Activated CD4-positive, alpha-beta memory T cell treated with anti-CD3 and anti-CD28 coated beads, Interleukin-2, amount 10 ng/mL, durations not matched to agents 7 days and 5 days (primary cell): ENCODE measurements around the gene DRGX. TPM values are rescaled to one million over a fixed set of nuclear protein-coding genes. Genes with fewer than 3 reads are reported as not detected.

ENCODE experiments used
- CTCF ChIA-PET: fragments of 350-600 bp; sonication (Branson Sonifier 250); formaldehyde crosslinking; loops from one replicate; lab custom pipeline; 2021; ENCODE audit warnings: antibody characterized with exemption, inconsistent platforms; lab: Charles Lee
- POLR2A ChIA-PET: fragments of 350-600 bp; sonication (Branson Sonifier 250); formaldehyde crosslinking; loops from one replicate; lab custom pipeline; 2021; ENCODE audit warnings: antibody characterized with exemption; lab: Charles Lee
- DNase-seq: peaks from one replicate; pipeline ENCODE4 v3.0.0-alpha.2; 2020
- H3K27ac Mint-ChIP-seq: one replicate; pipeline ENCODE4 v1.8.0; 2021; ENCODE audit warnings: mild to moderate bottlenecking, mixed read lengths
- H3K27me3 Mint-ChIP-seq: one replicate; pipeline ENCODE4 v1.8.0; 2021; ENCODE audit warnings: mixed read lengths
- H3K36me3 Mint-ChIP-seq: one replicate; pipeline ENCODE4 v1.8.0; 2021; ENCODE audit warnings: low read depth, mixed read lengths
- H3K4me1 Mint-ChIP-seq: one replicate; pipeline ENCODE4 v1.8.0; 2021; ENCODE audit warnings: mixed read lengths
- H3K4me3 Mint-ChIP-seq: one replicate; pipeline ENCODE4 v1.8.0; 2021; ENCODE audit warnings: mild to moderate bottlenecking, mixed read lengths
- H3K9me3 Mint-ChIP-seq: one replicate; pipeline ENCODE4 v1.8.0; 2021; ENCODE audit warnings: mixed read lengths
- total RNA-seq, 2 experiments: library from RNA; stranded (reverse); gene quantifications; one replicate each; pipeline ENCODE4 v1.2.3, GENCODE V29; 2021

Gene DRGX
- total RNA-seq, 2 experiments from 2014 or later: not detected

- no peaks in the 10 kb centered on the region for H3K36me3 Mint-ChIP-seq
- CTCF ChIA-PET: no interaction called here
Measured at GRCh38 chr10:49370326-49371100, 25.4 kb downstream of the DRGX start.

DNA sequence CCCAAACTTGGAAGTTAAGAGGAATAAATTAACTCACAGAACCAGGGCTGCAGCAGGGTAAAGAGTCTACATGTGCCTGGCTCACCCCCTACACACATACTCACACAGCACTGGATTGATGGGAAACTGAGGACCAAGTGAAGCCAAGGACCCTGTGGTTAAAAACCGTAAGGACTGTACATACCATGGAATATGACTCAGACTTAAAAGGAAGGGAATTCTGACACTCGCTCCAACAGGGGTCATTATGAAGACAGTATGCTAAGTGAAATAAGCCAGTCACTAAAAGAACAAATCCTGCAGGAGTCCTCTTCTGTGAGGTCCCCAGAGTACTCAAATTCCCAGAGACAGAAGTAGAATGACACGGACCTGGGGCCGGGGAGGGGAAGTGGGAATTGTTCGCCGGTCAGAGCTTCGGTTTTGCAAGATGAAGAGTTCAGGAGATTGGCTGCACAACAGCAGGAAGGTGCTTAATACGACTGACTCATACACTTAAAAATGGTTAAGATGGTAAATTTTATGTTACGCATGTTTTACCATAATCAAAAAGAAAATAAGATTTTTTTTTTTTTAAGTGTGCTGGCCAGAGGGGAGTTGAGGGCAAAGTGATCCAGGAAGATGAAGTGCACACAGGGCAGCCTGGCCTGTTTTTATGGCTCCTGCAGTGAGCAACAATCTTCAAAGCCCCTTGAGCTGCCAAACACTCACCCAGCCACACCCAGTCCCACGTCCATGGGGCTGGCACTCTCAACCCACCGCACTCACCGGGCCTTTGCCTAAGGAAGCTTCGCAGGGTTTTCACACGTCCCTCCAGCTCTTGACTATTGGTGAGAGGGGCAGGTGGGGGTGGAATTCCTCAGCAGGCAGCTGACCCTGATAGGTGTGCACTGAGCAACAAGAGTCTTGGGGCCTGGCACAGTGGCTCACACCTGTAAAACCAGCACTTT is 26.4 kb downstream of the DRGX start:
- no peak overlapping the region for H3K4me3 Mint-ChIP-seq
- no peak for DNase-seq
- no peaks in the 10 kb centered on the region for H3K9me3 Mint-ChIP-seq
- H3K27ac Mint-ChIP-seq: no peak overlapping the region
- H3K4me1 Mint-ChIP-seq: no peaks in the 10 kb centered on the region
- no peaks in the 10 kb centered on the region for H3K36me3 Mint-ChIP-seq
- POLR2A ChIA-PET: no interaction called here
- CTCF ChIA-PET: no interaction called here
- H3K27me3 Mint-ChIP-seq: peaks cover 3% of the 10 kb centered on the region

More at GRCh38 chr10:49370326-49371100, 25.4 kb downstream of the DRGX start:
- Mint-ChIP-seq H3K4me1 (no peaks in the 10 kb centered on the region), H3K27ac (no peak overlapping the region), H3K9me3 (no peaks in the 10 kb centered on the region), H3K27me3 (peaks cover 8% of the 10 kb centered on the region), H3K4me3 (no peak overlapping the region)
- POLR2A ChIA-PET: no interaction called here
- no peak for DNase-seq

GRCh38 chr10:49368256-49368655 is 27.6 kb downstream of the DRGX start:
- Mint-ChIP-seq H3K27me3 (peaks cover 3% of the 10 kb centered on the region), H3K27ac (no peak overlapping the region), H3K9me3 (no peaks in the 10 kb centered on the region), H3K4me1 (no peaks in the 10 kb centered on the region), H3K4me3 (no peak overlapping the region), H3K36me3 (no peaks in the 10 kb centered on the region)
- ChIA-PET CTCF (no interaction called here), POLR2A (no interaction called here)
- no peak for DNase-seq

DNA sequence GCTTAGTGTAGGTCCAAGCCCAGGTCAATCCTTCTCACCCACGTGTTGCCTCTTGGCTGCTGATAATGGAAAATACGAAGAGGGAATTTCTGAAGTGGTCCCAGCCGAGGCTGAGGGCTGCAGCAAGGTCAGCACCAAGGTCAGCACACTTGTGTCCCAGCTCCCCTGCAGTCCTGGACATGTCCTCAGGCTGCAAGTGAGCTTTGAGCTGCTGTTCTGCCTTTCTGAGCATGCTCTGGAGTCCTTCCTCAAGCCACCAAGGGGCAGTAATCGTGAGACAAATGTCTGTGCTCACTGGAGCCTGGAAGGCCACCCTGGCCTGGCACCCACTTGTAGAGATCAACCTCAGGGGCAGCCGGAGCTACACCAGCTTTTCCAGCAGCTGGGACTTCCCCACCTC is 28.3 kb downstream of the DRGX start:
- no peaks in the 10 kb centered on the region for H3K4me1 Mint-ChIP-seq
- POLR2A ChIA-PET: no interaction called here
- peaks cover 3% of the 10 kb centered on the region for H3K27me3 Mint-ChIP-seq
- no peaks in the 10 kb centered on the region for H3K9me3 Mint-ChIP-seq
- CTCF ChIA-PET: no interaction called here
- no peak overlapping the region for H3K27ac Mint-ChIP-seq
- H3K36me3 Mint-ChIP-seq: no peaks in the 10 kb centered on the region
- H3K4me3 Mint-ChIP-seq: no peak overlapping the region
- DNase-seq: no peak

GRCh38 chr10:49366460-49366859 is 29.4 kb downstream of the DRGX start:
- H3K36me3 Mint-ChIP-seq: no peaks in the 10 kb centered on the region
- CTCF ChIA-PET: no interaction called here
- no peaks in the 10 kb centered on the region for H3K4me1 Mint-ChIP-seq
- peaks cover 3% of the 10 kb centered on the region for H3K27me3 Mint-ChIP-seq
- no peaks in the 10 kb centered on the region for H3K9me3 Mint-ChIP-seq
- no peak overlapping the region for H3K4me3 Mint-ChIP-seq
- H3K27ac Mint-ChIP-seq: no peak overlapping the region
- POLR2A ChIA-PET: no interaction called here
- DNase-seq: no peak

GRCh38 chr10:49365675-49366415 is 30.0 kb downstream of the DRGX start:
- peaks cover 3% of the 10 kb centered on the region for H3K27me3 Mint-ChIP-seq
- no peaks in the 10 kb centered on the region for H3K4me1 Mint-ChIP-seq
- CTCF ChIA-PET: no interaction called here
- H3K9me3 Mint-ChIP-seq: no peaks in the 10 kb centered on the region
- no peak overlapping the region for H3K27ac Mint-ChIP-seq
- H3K4me3 Mint-ChIP-seq: no peak overlapping the region
- DNase-seq: no peak
- no peaks in the 10 kb centered on the region for H3K36me3 Mint-ChIP-seq
- POLR2A ChIA-PET: no interaction called here

DNA sequence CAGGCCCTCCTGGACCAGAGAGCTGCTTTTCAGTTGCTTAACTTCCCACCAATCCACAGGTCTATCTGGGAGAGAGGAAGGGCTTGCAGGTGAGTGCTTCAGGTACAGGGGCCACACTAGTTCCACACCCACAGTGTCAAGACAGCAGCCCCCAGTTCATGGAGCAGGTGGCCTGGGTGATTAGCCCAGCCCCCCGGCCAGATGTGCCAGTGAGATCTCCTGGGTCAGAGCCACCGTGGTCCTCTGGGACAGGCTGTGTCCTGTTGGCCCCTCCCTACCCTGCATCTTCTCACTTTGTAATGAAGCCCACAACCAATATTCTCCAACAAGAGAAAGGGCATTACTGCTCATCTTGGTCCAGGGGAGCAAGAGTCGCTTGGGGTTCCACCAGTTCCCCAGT is 30.6 kb downstream of the DRGX start:
- Mint-ChIP-seq H3K9me3 (no peaks in the 10 kb centered on the region), H3K4me3 (no peak overlapping the region), H3K27me3 (peaks cover 3% of the 10 kb centered on the region), H3K36me3 (no peaks in the 10 kb centered on the region), H3K27ac (no peak overlapping the region), H3K4me1 (no peaks in the 10 kb centered on the region)
- no peak for DNase-seq
- CTCF ChIA-PET: no interaction called here
- POLR2A ChIA-PET: no interaction called here

DNA sequence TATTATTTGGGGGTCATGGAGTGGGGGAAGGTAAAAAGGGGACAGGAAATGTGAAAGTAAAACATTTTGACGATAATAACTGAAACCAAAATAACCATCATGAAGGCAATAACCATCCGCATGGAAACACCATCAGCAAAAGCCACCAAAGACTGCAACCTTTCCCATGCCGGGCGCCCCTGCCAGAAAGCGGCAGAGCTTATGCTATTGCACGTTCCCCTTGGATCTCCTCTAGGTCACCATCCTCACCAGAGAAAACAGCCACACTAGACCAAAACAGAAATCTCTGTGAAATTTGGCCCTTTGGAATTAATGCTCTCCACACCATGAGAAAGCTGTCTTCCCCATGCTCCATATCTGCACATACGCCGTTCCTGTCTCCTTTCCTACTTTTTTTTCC is 31.1 kb downstream of the DRGX start:
- no peaks in the 10 kb centered on the region for H3K4me1 Mint-ChIP-seq
- no peaks in the 10 kb centered on the region for H3K36me3 Mint-ChIP-seq
- peaks cover 3% of the 10 kb centered on the region for H3K27me3 Mint-ChIP-seq
- DNase-seq: no peak
- ChIA-PET POLR2A (no interaction called here), CTCF (no interaction called here)
- no peak overlapping the region for H3K4me3 Mint-ChIP-seq
- H3K27ac Mint-ChIP-seq: no peak overlapping the region
- no peaks in the 10 kb centered on the region for H3K9me3 Mint-ChIP-seq

DNA sequence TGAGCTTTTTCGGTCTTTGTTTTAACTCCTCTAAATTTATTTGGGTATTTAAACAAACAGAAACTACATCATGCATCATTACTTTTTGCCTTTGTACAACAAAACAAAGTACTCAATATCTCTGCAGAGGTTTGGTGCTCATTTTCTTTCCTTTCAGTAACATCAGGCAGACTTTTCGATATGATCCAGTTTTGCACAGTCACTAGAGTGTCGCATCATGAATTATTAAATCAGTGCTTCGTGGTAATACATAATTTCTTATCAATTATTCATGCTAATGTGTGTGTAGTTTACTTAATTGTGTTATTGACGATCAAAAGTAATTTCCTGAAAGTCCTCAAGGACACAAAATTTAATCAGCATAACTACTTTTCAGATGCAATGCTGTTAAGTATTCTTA is 31.8 kb downstream of the DRGX start:
- ChIA-PET CTCF (no interaction called here), POLR2A (no interaction called here)
- Mint-ChIP-seq H3K9me3 (no peaks in the 10 kb centered on the region), H3K27me3 (peaks cover 1% of the 10 kb centered on the region), H3K36me3 (no peaks in the 10 kb centered on the region), H3K27ac (no peak overlapping the region), H3K4me3 (no peak overlapping the region), H3K4me1 (no peaks in the 10 kb centered on the region)
- DNase-seq: no peak

GRCh38 chr10:49363309-49364031 is 32.4 kb downstream of the DRGX start:
- no peaks in the 10 kb centered on the region for H3K36me3 Mint-ChIP-seq
- no peak overlapping the region for H3K4me3 Mint-ChIP-seq
- ChIA-PET POLR2A (no interaction called here), CTCF (no interaction called here)
- H3K4me1 Mint-ChIP-seq: no peaks in the 10 kb centered on the region
- peaks cover 1% of the 10 kb centered on the region for H3K27me3 Mint-ChIP-seq
- H3K9me3 Mint-ChIP-seq: no peaks in the 10 kb centered on the region
- H3K27ac Mint-ChIP-seq: no peak overlapping the region
- no peak for DNase-seq

GRCh38 chr10:49362596-49363260 is 33.2 kb downstream of the DRGX start:
- CTCF ChIA-PET: no interaction called here

More at GRCh38 chr10:49362596-49363260, 33.2 kb downstream of the DRGX start:
- Mint-ChIP-seq H3K27ac (no peak overlapping the region), H3K9me3 (no peaks in the 10 kb centered on the region), H3K36me3 (no peaks in the 10 kb centered on the region), H3K27me3 (no peaks in the 10 kb centered on the region), H3K4me1 (no peaks in the 10 kb centered on the region), H3K4me3 (no peak overlapping the region)
- no peak for DNase-seq
- POLR2A ChIA-PET: no interaction called here
